Lower leg skin (tissue), 4 donors: ENCODE results near the gene VPS8. TPM values are rescaled to one million over a fixed set of nuclear protein-coding genes. Genes with fewer than 3 reads are reported as not detected.
"Not testable (repeated sequence)": the region's sequence is repeated elsewhere in the genome, so short reads cannot be mapped to it uniquely, and the experiment has no call there.

Experiments
- DNase-seq, 2 donors: peaks; one replicate each; pipeline ENCODE4 v3.0.0-alpha.2; 2019; ENCODE audit warnings: low spot score in 2 of 2
- H3K4me3 ChIP-seq: fragments of 200-600 bp; sonication (generic); 2 replicates; pipeline ENCODE4 v1.5.1; 2017; ENCODE audit warnings: mild to moderate bottlenecking, low read depth; ENCODE audit not compliant: poor library complexity, severe bottlenecking
- CTCF ChIP-seq, 3 donors: fragments of 450-650 bp; IDR thresholded peaks; one replicate each; pipeline ENCODE4 v1.5.1; 2016; ENCODE audit warnings: antibody characterized with exemption in 3 of 3, mild to moderate bottlenecking in 3 of 3, moderate library complexity in 2 of 3
- POLR2A ChIP-seq, 2 donors: fragments of 450-650 bp; IDR thresholded peaks; one replicate each; pipeline ENCODE4 v1.6.1; 2016 to 2017; ENCODE audit warnings: antibody characterized with exemption in 2 of 2, mild to moderate bottlenecking in 1 of 2, moderate library complexity in 1 of 2
- WGBS, 2 donors: methylation state at CpG; one replicate each; pipeline ENCODE4 v1.1.5; 2018; 5-methylcytosine and 5-hydroxymethylcytosine counted together
- intact Hi-C: fragments of 100-400 bp; cut with DNase I; formaldehyde crosslinking; loops from one replicate; pipeline ENCODE4 v1.15.0; 2023; ENCODE audit warnings: low total_unique reads
- total RNA-seq, 4 donors: library from RNA; depleted of rRNA; stranded (reverse); fragments of >200 nt; gene quantifications; one replicate each; pipeline ENCODE4 v1.1.0, GENCODE V29; 2016

VPS8 gene
- total RNA-seq, 4 donors from 2014 or later: 31.4 to 67.7 (median 55.1) TPM

- intact Hi-C loops: no loop called here
- no peak for DNase-seq
- H3K4me3 ChIP-seq: no peak overlapping the region
- 82 to 89% methylated on average over 3 of the region's 3 CpGs for WGBS, 2 donors
- TF ChIP-seq CTCF (IDR thresholded peaks at IDR 0.05) (no peak), POLR2A (IDR thresholded peaks at IDR 0.05) (no peak)
Observed at GRCh38 chr3:184946917-184947316, 135.0 kb downstream of the VPS8 start.

- WGBS, 2 donors: 86 to 93% methylated on average over 4 of the region's 4 CpGs
- no peak overlapping the region for H3K4me3 ChIP-seq
- TF ChIP-seq POLR2A (IDR thresholded peaks at IDR 0.05): no peak
- TF ChIP-seq CTCF (IDR thresholded peaks at IDR 0.05): no peak
- intact Hi-C loops: no loop called here
- no peak for DNase-seq
Observed at GRCh38 chr3:184949251-184949965, 137.4 kb downstream of the VPS8 start.

GRCh38 chr3:184950816-184951215, 138.8 kb downstream of the VPS8 start:
- WGBS, 2 donors: 87 to 93% methylated on average over 1 of the region's 1 CpG
- intact Hi-C loops, DNase-seq, H3K4me3 ChIP-seq: not testable (repeated sequence)

GRCh38 chr3:184952671-184953070, 140.7 kb downstream of the VPS8 start:
- TF ChIP-seq POLR2A (IDR thresholded peaks at IDR 0.05): no peak
- no peak for TF ChIP-seq CTCF (IDR thresholded peaks at IDR 0.05)
- H3K4me3 ChIP-seq: no peak overlapping the region
- intact Hi-C loops: no loop called here
- no peak for DNase-seq
- WGBS, 2 donors: 73 to 78% methylated on average over 3 of the region's 3 CpGs

- TF ChIP-seq POLR2A (IDR thresholded peaks at IDR 0.05): no peak
- no peak for TF ChIP-seq CTCF (IDR thresholded peaks at IDR 0.05)
- intact Hi-C loops: no loop called here
- WGBS, 2 donors: 60 to 75% methylated on average over 2 of the region's 2 CpGs
- H3K4me3 ChIP-seq: no peak overlapping the region
- no peak for DNase-seq
Observed at GRCh38 chr3:184953401-184953800, 141.4 kb downstream of the VPS8 start.

GRCh38 chr3:184954251-184954650, 142.3 kb downstream of the VPS8 start:
- intact Hi-C loops: no loop called here
- no peak overlapping the region for H3K4me3 ChIP-seq
- TF ChIP-seq CTCF (IDR thresholded peaks at IDR 0.05) (no peak), POLR2A (IDR thresholded peaks at IDR 0.05) (no peak)
- WGBS, 2 donors: 93 to 95% methylated on average over 3 of the region's 3 CpGs
- DNase-seq: no peak

- intact Hi-C loops, H3K4me3 ChIP-seq, DNase-seq: not testable (repeated sequence)
- WGBS, 2 donors: 97% methylated on average over 8 of the region's 8 CpGs
Observed at GRCh38 chr3:184954851-184955250, 142.9 kb downstream of the VPS8 start.
